Middle frontal gyrus (tissue), 1 donor: ENCODE measurements around the gene DGKB.

Source experiments
- DNase-seq: peaks from one replicate; pipeline ENCODE4 v3.0.0-alpha.2; 2015; ENCODE audit warnings: low spot score; ENCODE audit errors: extremely low spot score

The DGKB gene

GRCh38 chr7:14688208-14688607, 214.3 kb downstream of the DGKB start:
- DNase-seq = no peak

GRCh38 chr7:14687777-14688176, 214.8 kb downstream of the DGKB start:
- DNase-seq = no peak

- DNase-seq = no peak
Observed at GRCh38 chr7:14687241-14687640, 215.3 kb downstream of the DGKB start.

- no peak for DNase-seq
Observed at GRCh38 chr7:14685167-14685566, 217.4 kb downstream of the DGKB start.

GRCh38 chr7:14682910-14683465, 219.6 kb downstream of the DGKB start:
- no peak for DNase-seq

- DNase-seq = no peak
Observed at GRCh38 chr7:14676896-14677295, 225.7 kb downstream of the DGKB start.

- DNase-seq = no peak
Observed at GRCh38 chr7:14673202-14673601, 229.3 kb downstream of the DGKB start.

- DNase-seq = no peak
Observed at GRCh38 chr7:14666913-14667312, 235.6 kb downstream of the DGKB start.

GRCh38 chr7:14666304-14666703, 236.2 kb downstream of the DGKB start:
- no peak for DNase-seq

- DNase-seq = no peak
Observed at GRCh38 chr7:14639801-14640200, 262.8 kb downstream of the DGKB start.

GRCh38 chr7:14639329-14639728, 263.2 kb downstream of the DGKB start:
- DNase-seq = no peak

GRCh38 chr7:14637968-14638367, 264.6 kb downstream of the DGKB start:
- DNase-seq = no peak

GRCh38 chr7:14635955-14636354, 266.6 kb downstream of the DGKB start:
- no peak for DNase-seq

GRCh38 chr7:14630048-14630447, 272.5 kb downstream of the DGKB start:
- DNase-seq = no peak

- no peak for DNase-seq
Observed at GRCh38 chr7:14628516-14628915, 274.0 kb downstream of the DGKB start.

- DNase-seq = no peak
Observed at GRCh38 chr7:14626076-14626475, 276.5 kb downstream of the DGKB start.

GRCh38 chr7:14622559-14622958, 280.0 kb downstream of the DGKB start:
- no peak for DNase-seq

- DNase-seq = no peak
Observed at GRCh38 chr7:14606101-14606500, 296.4 kb downstream of the DGKB start.

- DNase-seq = no peak
Observed at GRCh38 chr7:14604606-14605005, 297.9 kb downstream of the DGKB start.

- no peak for DNase-seq
Observed at GRCh38 chr7:14602851-14603250, 299.7 kb downstream of the DGKB start.

- no peak for DNase-seq
Observed at GRCh38 chr7:14600766-14601367, 301.7 kb downstream of the DGKB start.

- no peak for DNase-seq
Observed at GRCh38 chr7:14598978-14599377, 303.6 kb downstream of the DGKB start.

GRCh38 chr7:14596421-14596820, 306.1 kb downstream of the DGKB start:
- DNase-seq = no peak

- DNase-seq = no peak
Observed at GRCh38 chr7:14590206-14590605, 312.3 kb downstream of the DGKB start.
